ENCODE data around the gene FAM83C.

DNA sequence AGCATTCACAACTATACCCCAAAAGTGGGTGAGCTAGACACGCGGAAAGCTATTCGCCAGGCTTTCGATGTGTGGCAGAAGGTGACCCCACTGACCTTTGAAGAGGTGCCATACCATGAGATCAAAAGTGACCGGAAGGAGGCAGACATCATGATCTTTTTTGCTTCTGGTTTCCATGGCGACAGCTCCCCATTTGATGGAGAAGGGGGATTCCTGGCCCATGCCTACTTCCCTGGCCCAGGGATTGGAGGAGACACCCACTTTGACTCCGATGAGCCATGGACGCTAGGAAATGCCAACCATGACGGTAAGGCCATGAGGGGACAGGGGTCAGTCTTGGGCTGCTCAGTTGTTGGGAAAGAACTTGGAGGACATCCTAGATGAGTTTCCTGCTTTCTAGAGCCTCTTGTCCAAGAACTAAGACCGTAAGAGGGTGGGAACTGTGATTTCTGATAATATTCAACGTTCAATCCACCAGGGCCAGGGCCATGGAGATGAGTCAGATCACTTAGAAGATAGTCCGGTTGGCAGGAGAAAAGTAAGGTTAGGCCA lies 37.7 kb downstream of the FAM83C start:
- TF ChIP-seq, protein P1, sequence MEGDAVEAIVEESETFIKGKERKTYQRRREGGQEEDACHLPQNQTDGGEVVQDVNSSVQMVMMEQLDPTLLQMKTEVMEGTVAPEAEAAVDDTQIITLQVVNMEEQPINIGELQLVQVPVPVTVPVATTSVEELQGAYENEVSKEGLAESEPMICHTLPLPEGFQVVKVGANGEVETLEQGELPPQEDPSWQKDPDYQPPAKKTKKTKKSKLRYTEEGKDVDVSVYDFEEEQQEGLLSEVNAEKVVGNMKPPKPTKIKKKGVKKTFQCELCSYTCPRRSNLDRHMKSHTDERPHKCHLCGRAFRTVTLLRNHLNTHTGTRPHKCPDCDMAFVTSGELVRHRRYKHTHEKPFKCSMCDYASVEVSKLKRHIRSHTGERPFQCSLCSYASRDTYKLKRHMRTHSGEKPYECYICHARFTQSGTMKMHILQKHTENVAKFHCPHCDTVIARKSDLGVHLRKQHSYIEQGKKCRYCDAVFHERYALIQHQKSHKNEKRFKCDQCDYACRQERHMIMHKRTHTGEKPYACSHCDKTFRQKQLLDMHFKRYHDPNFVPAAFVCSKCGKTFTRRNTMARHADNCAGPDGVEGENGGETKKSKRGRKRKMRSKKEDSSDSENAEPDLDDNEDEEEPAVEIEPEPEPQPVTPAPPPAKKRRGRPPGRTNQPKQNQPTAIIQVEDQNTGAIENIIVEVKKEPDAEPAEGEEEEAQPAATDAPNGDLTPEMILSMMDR (IDR thresholded peaks at IDR 0.05; ENCODE audit: poor library complexity): no peak
- TF ChIP-seq EZH2 (IDR thresholded peaks at IDR 0.05; ENCODE audit: borderline replicate concordance) (no peak), EZH2phosphoT487 (IDR thresholded peaks at IDR 0.05; ENCODE audit: low read depth, severe bottlenecking, unreplicated experiment) (no peak)
